Measurements from ENCODE around the gene WASL.

DNA sequence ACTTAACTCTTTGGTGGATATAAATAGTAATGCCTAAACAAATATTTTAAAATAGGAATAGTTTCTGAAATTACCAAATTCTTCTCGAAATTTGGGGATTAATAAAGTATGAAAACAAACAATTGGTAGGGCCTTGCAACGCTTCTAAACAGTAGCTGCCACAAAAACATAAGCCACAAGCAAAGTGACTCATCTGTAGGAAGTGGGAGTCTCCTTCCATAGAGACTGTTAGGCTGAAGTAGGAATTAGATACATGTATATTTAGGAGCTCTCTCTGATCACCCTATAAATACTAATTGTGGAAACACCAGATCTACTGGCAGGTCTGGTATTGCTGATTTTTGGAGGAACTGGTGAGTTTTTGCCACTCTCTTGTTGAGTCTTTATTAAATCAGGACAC, 98.8 kb downstream of the WASL start:
- TF ChIP-seq CTCF (conservative IDR thresholded peaks at IDR 0.05; ENCODE audit: low read depth, low read length) (no peak), EZH2phosphoT487 (IDR thresholded peaks at IDR 0.05; ENCODE audit: borderline replicate concordance, low read length) (no peak), EZH2 (IDR thresholded peaks at IDR 0.05; ENCODE audit: low read length, unreplicated experiment) (no peak)
